ENCODE data around the gene KCNK6.
"Not testable (repeated sequence)": the region's sequence is repeated elsewhere in the genome, so short reads cannot be mapped to it uniquely, and the experiment has no call there.

DNA sequence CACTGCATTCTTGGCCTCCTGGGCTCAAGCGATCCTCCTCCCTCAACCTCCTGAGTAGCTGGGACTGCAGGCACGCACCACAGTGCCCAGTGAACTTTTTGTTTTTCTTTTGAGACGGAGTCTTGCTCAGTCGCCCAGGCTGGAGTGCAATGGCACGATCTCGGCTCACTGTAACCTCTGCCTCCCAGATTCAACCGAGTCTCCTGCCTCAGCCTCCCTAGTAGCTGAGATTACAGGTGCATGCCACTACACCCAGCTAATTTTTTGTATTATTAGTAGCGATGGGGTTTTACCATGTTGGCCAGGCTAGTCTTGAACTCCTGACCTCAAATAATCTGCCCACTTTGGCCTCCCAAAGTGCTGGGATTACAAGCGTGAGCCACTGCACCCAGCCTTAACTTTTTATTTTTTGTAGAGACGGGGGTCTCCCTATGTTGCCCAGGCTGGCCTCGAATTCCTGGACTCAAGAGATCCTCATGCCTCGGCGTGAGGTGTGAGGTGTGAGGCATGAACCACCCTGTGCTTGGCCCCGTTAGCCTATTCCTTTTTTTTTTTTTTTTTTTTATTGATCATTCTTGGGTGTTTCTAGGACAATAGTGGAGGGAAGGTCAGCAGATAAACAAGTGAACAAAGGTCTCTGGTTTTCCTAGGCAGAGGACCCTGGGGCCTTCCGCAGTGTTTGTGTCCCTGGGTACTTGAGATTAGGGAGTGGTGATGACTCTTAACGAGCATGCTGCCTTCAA lies 43.5 kb downstream of the KCNK6 start:
- TF ChIP-seq, protein P1, sequence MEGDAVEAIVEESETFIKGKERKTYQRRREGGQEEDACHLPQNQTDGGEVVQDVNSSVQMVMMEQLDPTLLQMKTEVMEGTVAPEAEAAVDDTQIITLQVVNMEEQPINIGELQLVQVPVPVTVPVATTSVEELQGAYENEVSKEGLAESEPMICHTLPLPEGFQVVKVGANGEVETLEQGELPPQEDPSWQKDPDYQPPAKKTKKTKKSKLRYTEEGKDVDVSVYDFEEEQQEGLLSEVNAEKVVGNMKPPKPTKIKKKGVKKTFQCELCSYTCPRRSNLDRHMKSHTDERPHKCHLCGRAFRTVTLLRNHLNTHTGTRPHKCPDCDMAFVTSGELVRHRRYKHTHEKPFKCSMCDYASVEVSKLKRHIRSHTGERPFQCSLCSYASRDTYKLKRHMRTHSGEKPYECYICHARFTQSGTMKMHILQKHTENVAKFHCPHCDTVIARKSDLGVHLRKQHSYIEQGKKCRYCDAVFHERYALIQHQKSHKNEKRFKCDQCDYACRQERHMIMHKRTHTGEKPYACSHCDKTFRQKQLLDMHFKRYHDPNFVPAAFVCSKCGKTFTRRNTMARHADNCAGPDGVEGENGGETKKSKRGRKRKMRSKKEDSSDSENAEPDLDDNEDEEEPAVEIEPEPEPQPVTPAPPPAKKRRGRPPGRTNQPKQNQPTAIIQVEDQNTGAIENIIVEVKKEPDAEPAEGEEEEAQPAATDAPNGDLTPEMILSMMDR (conservative IDR thresholded peaks at IDR 0.05 in 1 of 2, IDR thresholded peaks at IDR 0.05 in 1 of 2; ENCODE audit: extremely low read depth in 1 of 2, insufficient read depth in 1 of 2, low read depth in 1 of 2, low read length in 2 of 2): not testable (repeated sequence)
- not testable (repeated sequence) for TF ChIP-seq EZH2 (IDR thresholded peaks at IDR 0.05; ENCODE audit: borderline replicate concordance, low read length)

Measured in mammary epithelial cell (primary cell).